Testis (tissue), 2 donors: ENCODE data around the gene RTP3.

Source experiments
- POLR2A ChIP-seq: fragments of 450-650 bp; IDR thresholded peaks from one replicate; pipeline ENCODE4 v1.6.1; 2017; ENCODE audit warnings: antibody characterized with exemption, mild to moderate bottlenecking, moderate library complexity
- TF ChIP-seq, protein P1 (sequence below), 3 experiments: fragments of 450-650 bp in 2 of 3; fragments of 200-600 bp in 1 of 3; sonication (generic) in 1 of 3; IDR thresholded peaks; one replicate each; pipeline ENCODE4 v1.5.1; 2016 to 2019; ENCODE audit warnings: antibody characterized with exemption in 3 of 3, mild to moderate bottlenecking in 2 of 3, moderate library complexity in 1 of 3

DNA sequence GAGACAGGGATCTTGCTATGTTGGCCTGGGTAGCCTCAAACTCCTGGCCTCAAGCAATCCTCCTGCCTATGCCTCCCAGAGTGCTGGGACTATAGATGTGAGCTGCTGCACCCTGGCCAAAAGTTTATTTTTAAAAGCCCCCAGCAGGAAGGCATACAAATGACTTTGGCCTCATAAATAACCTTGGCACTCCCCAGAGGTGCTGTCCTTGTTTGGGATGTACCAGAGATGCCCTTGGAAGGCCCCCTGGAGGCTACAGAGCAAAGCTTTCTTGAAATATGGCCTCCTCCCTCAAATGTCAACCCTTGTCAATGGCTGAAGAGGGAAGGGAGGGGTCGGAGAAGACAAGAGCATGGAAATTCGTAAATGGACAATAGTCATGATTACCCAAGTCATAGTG, 14.0 kb upstream of the RTP3 start:
- TF ChIP-seq, protein P1, sequence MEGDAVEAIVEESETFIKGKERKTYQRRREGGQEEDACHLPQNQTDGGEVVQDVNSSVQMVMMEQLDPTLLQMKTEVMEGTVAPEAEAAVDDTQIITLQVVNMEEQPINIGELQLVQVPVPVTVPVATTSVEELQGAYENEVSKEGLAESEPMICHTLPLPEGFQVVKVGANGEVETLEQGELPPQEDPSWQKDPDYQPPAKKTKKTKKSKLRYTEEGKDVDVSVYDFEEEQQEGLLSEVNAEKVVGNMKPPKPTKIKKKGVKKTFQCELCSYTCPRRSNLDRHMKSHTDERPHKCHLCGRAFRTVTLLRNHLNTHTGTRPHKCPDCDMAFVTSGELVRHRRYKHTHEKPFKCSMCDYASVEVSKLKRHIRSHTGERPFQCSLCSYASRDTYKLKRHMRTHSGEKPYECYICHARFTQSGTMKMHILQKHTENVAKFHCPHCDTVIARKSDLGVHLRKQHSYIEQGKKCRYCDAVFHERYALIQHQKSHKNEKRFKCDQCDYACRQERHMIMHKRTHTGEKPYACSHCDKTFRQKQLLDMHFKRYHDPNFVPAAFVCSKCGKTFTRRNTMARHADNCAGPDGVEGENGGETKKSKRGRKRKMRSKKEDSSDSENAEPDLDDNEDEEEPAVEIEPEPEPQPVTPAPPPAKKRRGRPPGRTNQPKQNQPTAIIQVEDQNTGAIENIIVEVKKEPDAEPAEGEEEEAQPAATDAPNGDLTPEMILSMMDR (IDR thresholded peaks at IDR 0.05) = no peak
- TF ChIP-seq POLR2A = no peak
